Measurements from ENCODE around the gene LENG8.

Gene LENG8

GRCh38 chr19:54418930-54419800, 29.8 kb upstream of the LENG8 start:
- H3K4me3 Mint-ChIP-seq = no peak overlapping the region
- H3K27ac Mint-ChIP-seq = no peak overlapping the region
- peaks cover 61% of the 10 kb centered on the region for H3K27me3 Mint-ChIP-seq
- H3K36me3 Mint-ChIP-seq (ENCODE audit: low read depth) = no peaks in the 10 kb centered on the region
- DNase-seq = no peak
- peaks cover 17% of the 10 kb centered on the region for H3K4me1 Mint-ChIP-seq (ENCODE audit: low read depth)
- peaks cover 2% of the 10 kb centered on the region for H3K9me3 Mint-ChIP-seq

- no peak for DNase-seq
- no peaks in the 10 kb centered on the region for H3K36me3 Mint-ChIP-seq (ENCODE audit: low read depth)
- no peaks in the 10 kb centered on the region for H3K9me3 Mint-ChIP-seq
- peaks cover 61% of the 10 kb centered on the region for H3K27me3 Mint-ChIP-seq
- no peak overlapping the region for H3K4me3 Mint-ChIP-seq
- H3K27ac Mint-ChIP-seq = no peak overlapping the region
- H3K4me1 Mint-ChIP-seq (ENCODE audit: low read depth) = peaks cover 17% of the 10 kb centered on the region
Measured at GRCh38 chr19:54420068-54420382, 29.0 kb upstream of the LENG8 start.

- DNase-seq = no peak
- H3K36me3 Mint-ChIP-seq (ENCODE audit: low read depth) = no peaks in the 10 kb centered on the region
- H3K4me3 Mint-ChIP-seq = no peak overlapping the region
- peaks cover 17% of the 10 kb centered on the region for H3K4me1 Mint-ChIP-seq (ENCODE audit: low read depth)
- H3K27me3 Mint-ChIP-seq = peaks cover 66% of the 10 kb centered on the region
- H3K9me3 Mint-ChIP-seq = no peaks in the 10 kb centered on the region
- H3K27ac Mint-ChIP-seq = no peak overlapping the region
Measured at GRCh38 chr19:54420383-54421168, 28.4 kb upstream of the LENG8 start.

GRCh38 chr19:54421169-54421516, 27.9 kb upstream of the LENG8 start:
- no peak overlapping the region for H3K27ac Mint-ChIP-seq
- H3K4me1 Mint-ChIP-seq (ENCODE audit: low read depth) = peaks cover 15% of the 10 kb centered on the region

GRCh38 chr19:54421521-54421920, 27.5 kb upstream of the LENG8 start:
- Mint-ChIP-seq H3K27ac (no peak overlapping the region), H3K9me3 (no peaks in the 10 kb centered on the region), H3K36me3 (ENCODE audit: low read depth) (no peaks in the 10 kb centered on the region), H3K4me1 (ENCODE audit: low read depth) (peaks cover 15% of the 10 kb centered on the region), H3K27me3 (peaks cover 66% of the 10 kb centered on the region), H3K4me3 (no peak overlapping the region)
- DNase-seq = no peak

More at GRCh38 chr19:54421169-54421516, 27.9 kb upstream of the LENG8 start:
- no peak for DNase-seq
- Mint-ChIP-seq H3K9me3 (no peaks in the 10 kb centered on the region), H3K36me3 (ENCODE audit: low read depth) (no peaks in the 10 kb centered on the region), H3K27me3 (peaks cover 66% of the 10 kb centered on the region), H3K4me3 (no peak overlapping the region)

DNA sequence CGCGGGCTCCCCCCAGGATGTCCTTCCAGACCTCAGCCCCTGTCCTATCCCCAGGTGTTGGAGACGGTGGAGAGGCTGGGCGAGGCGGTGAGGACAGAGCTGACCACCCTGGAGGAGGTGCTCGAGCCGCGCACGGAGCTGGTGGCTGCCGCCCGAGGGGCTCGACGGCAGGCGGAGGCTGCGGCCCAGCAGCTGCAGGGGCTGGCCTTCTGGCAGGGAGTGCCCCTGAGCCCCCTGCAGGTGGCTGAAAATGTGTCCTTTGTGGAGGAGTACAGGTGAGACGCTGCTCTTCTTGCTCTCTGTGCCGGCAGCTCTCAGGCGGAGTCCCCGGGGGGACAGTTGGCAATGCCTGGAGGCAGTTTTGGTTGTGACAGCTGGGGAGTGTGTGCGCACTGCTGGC, 26.9 kb upstream of the LENG8 start:
- peaks cover 13% of the 10 kb centered on the region for H3K4me1 Mint-ChIP-seq (ENCODE audit: low read depth)
- H3K36me3 Mint-ChIP-seq (ENCODE audit: low read depth) = no peaks in the 10 kb centered on the region
- H3K4me3 Mint-ChIP-seq = no peak overlapping the region
- no peaks in the 10 kb centered on the region for H3K9me3 Mint-ChIP-seq
- peaks cover 66% of the 10 kb centered on the region for H3K27me3 Mint-ChIP-seq
- no peak for DNase-seq
- no peak overlapping the region for H3K27ac Mint-ChIP-seq

DNA sequence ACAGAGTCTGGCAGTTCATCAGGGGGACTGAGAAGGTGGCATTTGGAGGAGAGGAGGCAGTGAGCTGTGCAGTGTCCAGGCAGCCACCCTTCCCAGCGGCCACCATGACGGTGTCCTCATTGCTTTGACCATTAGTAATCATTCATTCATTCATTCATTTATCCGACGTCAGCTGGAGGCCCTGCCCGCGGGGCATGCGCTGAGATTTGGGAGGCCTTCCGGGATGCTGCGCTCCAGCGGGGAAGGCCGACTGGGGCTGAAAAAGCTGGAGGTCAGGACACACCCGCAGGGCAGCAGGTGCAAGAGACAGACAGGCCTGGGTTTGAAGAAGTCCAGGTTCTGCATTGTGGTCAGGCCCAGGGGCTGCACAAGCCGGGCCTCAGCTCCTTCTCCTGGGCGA, 24.8 kb upstream of the LENG8 start:
- Mint-ChIP-seq H3K27me3 (peaks cover 67% of the 10 kb centered on the region), H3K36me3 (ENCODE audit: low read depth) (no peaks in the 10 kb centered on the region), H3K4me3 (no peak overlapping the region), H3K4me1 (ENCODE audit: low read depth) (no peaks in the 10 kb centered on the region), H3K27ac (no peak overlapping the region), H3K9me3 (no peaks in the 10 kb centered on the region)
- DNase-seq = no peak

GRCh38 chr19:54424660-54425381, 24.2 kb upstream of the LENG8 start:
- H3K4me1 Mint-ChIP-seq (ENCODE audit: low read depth) = no peaks in the 10 kb centered on the region
- no peaks in the 10 kb centered on the region for H3K9me3 Mint-ChIP-seq
- H3K36me3 Mint-ChIP-seq (ENCODE audit: low read depth) = no peaks in the 10 kb centered on the region
- DNase-seq = no peak
- peaks cover 64% of the 10 kb centered on the region for H3K27me3 Mint-ChIP-seq
- no peak overlapping the region for H3K4me3 Mint-ChIP-seq
- no peak overlapping the region for H3K27ac Mint-ChIP-seq

GRCh38 chr19:54425382-54425723, 23.6 kb upstream of the LENG8 start:
- no peak for DNase-seq
- H3K9me3 Mint-ChIP-seq = no peaks in the 10 kb centered on the region
- H3K4me1 Mint-ChIP-seq (ENCODE audit: low read depth) = no peaks in the 10 kb centered on the region
- no peaks in the 10 kb centered on the region for H3K36me3 Mint-ChIP-seq (ENCODE audit: low read depth)
- peaks cover 62% of the 10 kb centered on the region for H3K27me3 Mint-ChIP-seq
- H3K27ac Mint-ChIP-seq = no peak overlapping the region
- H3K4me3 Mint-ChIP-seq = no peak overlapping the region

DNA sequence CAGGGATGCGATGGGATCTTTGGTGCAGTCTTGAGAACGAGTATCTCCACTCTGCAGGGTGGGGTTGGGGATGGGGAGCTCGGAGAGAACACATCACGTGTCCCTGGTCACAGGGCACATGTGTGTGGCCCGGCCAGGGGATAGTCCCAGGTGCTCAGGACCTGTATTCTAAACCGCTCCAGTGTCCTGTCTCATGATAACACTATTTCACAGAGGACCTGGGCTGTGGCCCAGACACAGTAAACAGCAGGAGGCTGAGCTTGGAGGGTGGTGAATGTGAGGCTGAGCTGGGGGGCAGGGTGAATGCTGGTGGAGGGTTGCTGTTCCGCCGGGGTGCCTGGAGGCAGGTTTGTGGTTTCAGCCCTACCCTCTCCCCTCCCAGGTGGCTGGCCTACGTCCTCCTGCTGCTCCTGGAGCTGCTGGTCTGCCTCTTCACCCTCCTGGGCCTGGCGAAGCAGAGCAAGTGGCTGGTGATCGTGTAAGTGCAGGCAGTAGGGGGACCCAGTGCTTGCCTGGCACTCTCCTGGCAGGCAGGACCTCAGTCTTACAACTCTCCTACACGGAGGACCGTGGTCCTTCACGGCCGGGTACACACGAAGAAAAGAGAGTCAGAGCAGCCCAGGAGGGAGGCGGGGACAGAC, 22.6 kb upstream of the LENG8 start:
- no peaks in the 10 kb centered on the region for H3K36me3 Mint-ChIP-seq (ENCODE audit: low read depth)
- DNase-seq = no peak
- peaks cover 5% of the 10 kb centered on the region for H3K4me1 Mint-ChIP-seq (ENCODE audit: low read depth)
- H3K27me3 Mint-ChIP-seq = peaks cover 58% of the 10 kb centered on the region
- H3K4me3 Mint-ChIP-seq = no peak overlapping the region
- no peaks in the 10 kb centered on the region for H3K9me3 Mint-ChIP-seq
- H3K27ac Mint-ChIP-seq = no peak overlapping the region

DNA sequence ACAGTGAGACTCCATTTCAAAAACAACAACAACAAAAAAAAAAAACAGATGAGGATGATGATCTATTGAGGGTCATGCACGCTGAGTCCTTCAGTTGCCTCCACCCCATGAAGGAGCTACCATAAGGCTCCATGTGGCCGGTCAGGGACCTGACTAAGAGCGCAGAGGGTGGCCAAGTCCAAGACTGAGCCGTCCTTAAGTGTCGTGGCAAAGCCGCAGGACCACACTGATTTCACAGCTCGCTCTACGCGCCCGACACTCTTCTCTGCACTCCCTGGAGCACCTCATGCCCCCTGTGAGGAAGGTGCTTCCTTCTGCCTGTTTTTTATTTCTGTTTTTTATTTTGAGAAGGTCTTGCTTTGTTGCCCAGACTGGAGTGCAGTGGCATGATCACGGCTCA, 21.4 kb upstream of the LENG8 start:
- Mint-ChIP-seq H3K4me1 (ENCODE audit: low read depth) (peaks cover 5% of the 10 kb centered on the region), H3K27ac (no peak overlapping the region), H3K4me3 (no peak overlapping the region)

GRCh38 chr19:54428323-54429175, 20.4 kb upstream of the LENG8 start:
- Mint-ChIP-seq H3K4me3 (no peak overlapping the region), H3K9me3 (no peaks in the 10 kb centered on the region), H3K36me3 (ENCODE audit: low read depth) (no peaks in the 10 kb centered on the region), H3K4me1 (ENCODE audit: low read depth) (peaks cover 5% of the 10 kb centered on the region), H3K27me3 (peaks cover 50% of the 10 kb centered on the region), H3K27ac (no peak overlapping the region)
- DNase-seq = no peak

More for the DNA sequence above, 21.4 kb upstream of the LENG8 start:
- no peaks in the 10 kb centered on the region for H3K36me3 Mint-ChIP-seq (ENCODE audit: low read depth)
- DNase-seq = no peak
- no peaks in the 10 kb centered on the region for H3K9me3 Mint-ChIP-seq
- peaks cover 55% of the 10 kb centered on the region for H3K27me3 Mint-ChIP-seq

DNA sequence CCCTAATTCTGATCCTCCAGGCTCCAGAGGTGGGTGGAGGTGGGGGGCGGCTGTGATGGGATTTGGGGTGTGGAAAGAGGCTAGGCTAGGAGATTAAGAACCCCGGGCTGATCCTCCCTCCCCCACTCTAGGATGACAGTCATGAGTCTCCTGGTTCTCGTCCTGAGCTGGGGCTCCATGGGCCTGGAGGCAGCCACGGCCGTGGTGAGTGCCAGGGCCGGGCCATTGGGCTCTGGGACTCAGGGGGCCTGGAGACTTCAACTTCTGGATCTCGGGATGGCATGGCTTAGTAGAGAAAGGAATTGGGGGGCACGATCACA, 19.9 kb upstream of the LENG8 start:
- Mint-ChIP-seq H3K9me3 (no peaks in the 10 kb centered on the region), H3K4me3 (no peak overlapping the region), H3K36me3 (ENCODE audit: low read depth) (no peaks in the 10 kb centered on the region), H3K4me1 (ENCODE audit: low read depth) (peaks cover 8% of the 10 kb centered on the region), H3K27ac (no peak overlapping the region), H3K27me3 (peaks cover 44% of the 10 kb centered on the region)
- no peak for DNase-seq
